Keratinocyte (primary cell): ENCODE measurements around the gene LAIR2.

Experiments
- EZH2 ChIP-seq: IDR thresholded peaks from one replicate; pipeline ENCODE4 v1.6.1; 2012; ENCODE audit warnings: inconsistent platforms, mild to moderate bottlenecking, low read length, moderate library complexity
- TF ChIP-seq, protein P1 (sequence below), 3 experiments: IDR thresholded peaks in 1 of 3; conservative IDR thresholded peaks in 1 of 3; optimal IDR thresholded peaks in 1 of 3; 2 replicates in 2 of 3; 3 replicates in 1 of 3; pipeline versions ENCODE3 to v1.5.1; 2011; ENCODE audit warnings: low read length in 3 of 3, mild to moderate bottlenecking in 3 of 3, moderate library complexity in 2 of 3, control low read depth in 1 of 3, inconsistent platforms in 1 of 3; ENCODE audit not compliant: insufficient read depth in 2 of 3; ENCODE audit errors: extremely low read depth in 1 of 3

DNA sequence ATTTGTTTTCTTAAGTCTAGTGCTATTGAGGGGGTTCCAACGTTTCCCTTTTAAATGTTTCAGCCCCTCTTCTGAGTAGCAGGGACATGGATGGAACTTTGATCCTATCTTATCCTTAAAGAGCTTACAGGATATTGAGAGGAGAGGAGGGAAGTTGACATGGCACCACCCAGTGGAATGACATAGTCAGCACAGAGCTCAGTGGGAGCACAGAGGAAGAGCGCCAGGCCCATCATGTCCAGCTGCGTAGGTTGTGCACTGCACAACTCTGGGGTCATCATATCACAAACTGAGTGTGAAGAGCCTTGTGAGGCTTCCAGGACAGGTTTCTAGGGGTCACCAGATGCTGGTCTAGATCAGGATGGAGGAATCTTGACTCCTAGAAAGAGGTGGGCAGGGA lies 25.0 kb upstream of the LAIR2 start:
- TF ChIP-seq, protein P1, sequence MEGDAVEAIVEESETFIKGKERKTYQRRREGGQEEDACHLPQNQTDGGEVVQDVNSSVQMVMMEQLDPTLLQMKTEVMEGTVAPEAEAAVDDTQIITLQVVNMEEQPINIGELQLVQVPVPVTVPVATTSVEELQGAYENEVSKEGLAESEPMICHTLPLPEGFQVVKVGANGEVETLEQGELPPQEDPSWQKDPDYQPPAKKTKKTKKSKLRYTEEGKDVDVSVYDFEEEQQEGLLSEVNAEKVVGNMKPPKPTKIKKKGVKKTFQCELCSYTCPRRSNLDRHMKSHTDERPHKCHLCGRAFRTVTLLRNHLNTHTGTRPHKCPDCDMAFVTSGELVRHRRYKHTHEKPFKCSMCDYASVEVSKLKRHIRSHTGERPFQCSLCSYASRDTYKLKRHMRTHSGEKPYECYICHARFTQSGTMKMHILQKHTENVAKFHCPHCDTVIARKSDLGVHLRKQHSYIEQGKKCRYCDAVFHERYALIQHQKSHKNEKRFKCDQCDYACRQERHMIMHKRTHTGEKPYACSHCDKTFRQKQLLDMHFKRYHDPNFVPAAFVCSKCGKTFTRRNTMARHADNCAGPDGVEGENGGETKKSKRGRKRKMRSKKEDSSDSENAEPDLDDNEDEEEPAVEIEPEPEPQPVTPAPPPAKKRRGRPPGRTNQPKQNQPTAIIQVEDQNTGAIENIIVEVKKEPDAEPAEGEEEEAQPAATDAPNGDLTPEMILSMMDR (optimal IDR thresholded peaks at IDR 0.05 in 1 of 3, IDR thresholded peaks at IDR 0.05 in 1 of 3, conservative IDR thresholded peaks at IDR 0.05 in 1 of 3; ENCODE audit: extremely low read depth in 1 of 3, insufficient read depth in 2 of 3, low read length in 3 of 3): peak in 2 of 3 experiments; percentile 2 to 31
- no peak for TF ChIP-seq EZH2
